HL-60 (cell line): ENCODE results near the gene GNAT1.

ENCODE experiments used
- DNase-seq, 2 experiments: peaks; one replicate each; pipeline ENCODE4 v3.0.0-alpha.2; 2010 to 2020; ENCODE audit warnings: low read depth in 1 of 2, low spot score in 1 of 2
- H3K27ac ChIP-seq: fragments of 250-450 bp; sonication (Bioruptor Pico); replicated peaks from 2 replicates; pipeline ENCODE4 v1.5.1; 2020; ENCODE audit warnings: mild to moderate bottlenecking, moderate library complexity
- H3K27me3 ChIP-seq: fragments of 250-450 bp; sonication (Bioruptor Pico); 2 replicates; pipeline ENCODE4 v1.5.1; 2021; ENCODE audit warnings: mild to moderate bottlenecking, moderate library complexity; ENCODE audit not compliant: insufficient read depth, poor library complexity, severe bottlenecking
- H3K4me3 ChIP-seq: replicated peaks from 2 replicates; pipeline ENCODE4 v1.5.1; 2011; ENCODE audit warnings: mild to moderate bottlenecking, control low read depth, low read length; ENCODE audit not compliant: insufficient read depth
- GABPA ChIP-seq: IDR thresholded peaks from 2 replicates; pipeline ENCODE4 v1.6.1; 2012; ENCODE audit warnings: low read depth
- POLR2AphosphoS5 ChIP-seq: IDR thresholded peaks from 2 replicates; pipeline ENCODE4 v1.6.1; 2012; ENCODE audit warnings: low read depth
- SPI1 ChIP-seq: IDR thresholded peaks from 2 replicates; pipeline ENCODE4 v1.6.1; 2012; ENCODE audit warnings: low read depth, mild to moderate bottlenecking, borderline replicate concordance
- TF ChIP-seq, protein P1 (sequence below): IDR thresholded peaks from one replicate; pipeline ENCODE4 v1.5.1; 2011; ENCODE audit warnings: low read length, control low read depth, inconsistent platforms; ENCODE audit not compliant: insufficient read depth
- TF ChIP-seq, protein P2 (sequence below): IDR thresholded peaks from 2 replicates; pipeline ENCODE4 v1.6.1; 2012; ENCODE audit warnings: low read depth; ENCODE audit not compliant: insufficient replicate concordance

The GNAT1 gene

DNA sequence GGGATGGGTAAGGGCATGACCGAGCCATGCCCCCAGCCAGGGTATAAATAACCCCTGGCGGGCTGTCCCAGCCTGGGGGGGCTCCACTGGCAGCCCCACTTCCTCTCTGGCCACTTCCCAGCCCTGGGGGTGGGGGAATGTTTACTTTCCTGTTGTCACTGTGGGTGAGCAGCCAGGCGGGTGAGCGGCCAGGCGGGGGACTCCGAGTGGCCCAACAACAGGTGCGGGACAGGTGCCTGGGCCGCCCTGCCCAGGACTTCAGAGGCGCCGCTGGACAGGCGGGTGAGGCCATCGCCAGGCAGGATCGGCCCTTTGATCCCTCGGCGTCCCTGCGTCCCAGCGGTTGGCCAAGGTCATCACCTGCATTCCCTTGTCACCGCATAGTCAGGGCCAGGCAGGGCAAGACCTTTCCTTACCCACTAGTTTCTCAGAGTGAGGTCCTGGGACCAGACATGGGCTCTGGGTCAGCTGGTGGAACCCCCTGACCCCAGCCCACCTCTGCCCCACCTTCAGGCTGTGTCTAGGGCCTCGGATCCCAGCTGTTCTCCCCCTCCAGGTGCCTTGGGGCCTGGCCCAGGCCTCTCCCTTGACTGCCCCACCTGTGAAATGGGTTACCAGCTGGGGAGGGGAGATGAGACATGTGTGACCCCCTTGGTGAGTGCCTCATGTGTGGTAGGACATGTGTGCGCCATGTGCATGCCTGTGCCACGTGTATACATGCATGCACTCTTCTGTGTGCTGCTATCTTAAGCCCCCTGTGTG is 19.7 kb upstream of the GNAT1 start:
- no peak for TF ChIP-seq POLR2AphosphoS5
- TF ChIP-seq, protein P1, sequence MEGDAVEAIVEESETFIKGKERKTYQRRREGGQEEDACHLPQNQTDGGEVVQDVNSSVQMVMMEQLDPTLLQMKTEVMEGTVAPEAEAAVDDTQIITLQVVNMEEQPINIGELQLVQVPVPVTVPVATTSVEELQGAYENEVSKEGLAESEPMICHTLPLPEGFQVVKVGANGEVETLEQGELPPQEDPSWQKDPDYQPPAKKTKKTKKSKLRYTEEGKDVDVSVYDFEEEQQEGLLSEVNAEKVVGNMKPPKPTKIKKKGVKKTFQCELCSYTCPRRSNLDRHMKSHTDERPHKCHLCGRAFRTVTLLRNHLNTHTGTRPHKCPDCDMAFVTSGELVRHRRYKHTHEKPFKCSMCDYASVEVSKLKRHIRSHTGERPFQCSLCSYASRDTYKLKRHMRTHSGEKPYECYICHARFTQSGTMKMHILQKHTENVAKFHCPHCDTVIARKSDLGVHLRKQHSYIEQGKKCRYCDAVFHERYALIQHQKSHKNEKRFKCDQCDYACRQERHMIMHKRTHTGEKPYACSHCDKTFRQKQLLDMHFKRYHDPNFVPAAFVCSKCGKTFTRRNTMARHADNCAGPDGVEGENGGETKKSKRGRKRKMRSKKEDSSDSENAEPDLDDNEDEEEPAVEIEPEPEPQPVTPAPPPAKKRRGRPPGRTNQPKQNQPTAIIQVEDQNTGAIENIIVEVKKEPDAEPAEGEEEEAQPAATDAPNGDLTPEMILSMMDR: no peak
- TF ChIP-seq, protein P2, sequence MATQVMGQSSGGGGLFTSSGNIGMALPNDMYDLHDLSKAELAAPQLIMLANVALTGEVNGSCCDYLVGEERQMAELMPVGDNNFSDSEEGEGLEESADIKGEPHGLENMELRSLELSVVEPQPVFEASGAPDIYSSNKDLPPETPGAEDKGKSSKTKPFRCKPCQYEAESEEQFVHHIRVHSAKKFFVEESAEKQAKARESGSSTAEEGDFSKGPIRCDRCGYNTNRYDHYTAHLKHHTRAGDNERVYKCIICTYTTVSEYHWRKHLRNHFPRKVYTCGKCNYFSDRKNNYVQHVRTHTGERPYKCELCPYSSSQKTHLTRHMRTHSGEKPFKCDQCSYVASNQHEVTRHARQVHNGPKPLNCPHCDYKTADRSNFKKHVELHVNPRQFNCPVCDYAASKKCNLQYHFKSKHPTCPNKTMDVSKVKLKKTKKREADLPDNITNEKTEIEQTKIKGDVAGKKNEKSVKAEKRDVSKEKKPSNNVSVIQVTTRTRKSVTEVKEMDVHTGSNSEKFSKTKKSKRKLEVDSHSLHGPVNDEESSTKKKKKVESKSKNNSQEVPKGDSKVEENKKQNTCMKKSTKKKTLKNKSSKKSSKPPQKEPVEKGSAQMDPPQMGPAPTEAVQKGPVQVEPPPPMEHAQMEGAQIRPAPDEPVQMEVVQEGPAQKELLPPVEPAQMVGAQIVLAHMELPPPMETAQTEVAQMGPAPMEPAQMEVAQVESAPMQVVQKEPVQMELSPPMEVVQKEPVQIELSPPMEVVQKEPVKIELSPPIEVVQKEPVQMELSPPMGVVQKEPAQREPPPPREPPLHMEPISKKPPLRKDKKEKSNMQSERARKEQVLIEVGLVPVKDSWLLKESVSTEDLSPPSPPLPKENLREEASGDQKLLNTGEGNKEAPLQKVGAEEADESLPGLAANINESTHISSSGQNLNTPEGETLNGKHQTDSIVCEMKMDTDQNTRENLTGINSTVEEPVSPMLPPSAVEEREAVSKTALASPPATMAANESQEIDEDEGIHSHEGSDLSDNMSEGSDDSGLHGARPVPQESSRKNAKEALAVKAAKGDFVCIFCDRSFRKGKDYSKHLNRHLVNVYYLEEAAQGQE: no peak
- no peak for DNase-seq
- H3K27ac ChIP-seq: no peak overlapping the region

DNA sequence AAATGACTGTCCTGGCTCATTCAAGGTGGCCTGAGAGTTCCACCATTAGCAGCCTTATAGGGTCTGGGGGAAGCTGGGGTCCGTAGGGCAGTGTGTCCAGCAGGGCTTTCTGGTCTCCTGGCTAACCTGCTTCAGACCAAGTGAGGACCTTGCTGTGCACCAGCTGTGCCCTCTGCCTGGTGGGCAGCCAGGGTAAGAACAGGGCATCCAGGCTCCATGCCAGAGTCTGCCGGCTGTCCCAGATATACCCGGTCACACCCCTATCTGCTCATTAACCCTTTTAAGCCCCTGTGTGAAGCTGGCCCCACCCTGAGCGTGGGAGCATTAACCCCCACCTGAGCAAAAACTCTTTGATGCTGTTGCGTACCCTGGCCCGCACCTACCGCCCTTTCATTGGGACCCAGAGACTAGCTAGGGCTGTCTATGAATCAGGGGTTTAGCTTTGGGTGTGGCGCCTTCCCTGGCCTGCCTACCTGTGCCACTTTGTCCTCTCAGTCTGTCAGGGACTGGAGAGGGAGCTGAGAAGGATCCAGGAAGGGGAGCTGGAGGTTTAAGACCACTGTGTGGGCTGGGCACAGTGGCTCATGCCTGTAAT is 18.7 kb upstream of the GNAT1 start:
- Histone ChIP-seq H3K4me3 (no peak overlapping the region), H3K27ac (no peak overlapping the region), H3K27me3 (no peaks in the 10 kb centered on the region)
- no peak for DNase-seq
- TF ChIP-seq, protein P1: no peak
- TF ChIP-seq POLR2AphosphoS5 (no peak), GABPA (no peak)
- TF ChIP-seq, protein P2: no peak

More for the DNA sequence above, 19.7 kb upstream of the GNAT1 start:
- Histone ChIP-seq H3K4me3 (no peak overlapping the region), H3K27me3 (no peaks in the 10 kb centered on the region)

DNA sequence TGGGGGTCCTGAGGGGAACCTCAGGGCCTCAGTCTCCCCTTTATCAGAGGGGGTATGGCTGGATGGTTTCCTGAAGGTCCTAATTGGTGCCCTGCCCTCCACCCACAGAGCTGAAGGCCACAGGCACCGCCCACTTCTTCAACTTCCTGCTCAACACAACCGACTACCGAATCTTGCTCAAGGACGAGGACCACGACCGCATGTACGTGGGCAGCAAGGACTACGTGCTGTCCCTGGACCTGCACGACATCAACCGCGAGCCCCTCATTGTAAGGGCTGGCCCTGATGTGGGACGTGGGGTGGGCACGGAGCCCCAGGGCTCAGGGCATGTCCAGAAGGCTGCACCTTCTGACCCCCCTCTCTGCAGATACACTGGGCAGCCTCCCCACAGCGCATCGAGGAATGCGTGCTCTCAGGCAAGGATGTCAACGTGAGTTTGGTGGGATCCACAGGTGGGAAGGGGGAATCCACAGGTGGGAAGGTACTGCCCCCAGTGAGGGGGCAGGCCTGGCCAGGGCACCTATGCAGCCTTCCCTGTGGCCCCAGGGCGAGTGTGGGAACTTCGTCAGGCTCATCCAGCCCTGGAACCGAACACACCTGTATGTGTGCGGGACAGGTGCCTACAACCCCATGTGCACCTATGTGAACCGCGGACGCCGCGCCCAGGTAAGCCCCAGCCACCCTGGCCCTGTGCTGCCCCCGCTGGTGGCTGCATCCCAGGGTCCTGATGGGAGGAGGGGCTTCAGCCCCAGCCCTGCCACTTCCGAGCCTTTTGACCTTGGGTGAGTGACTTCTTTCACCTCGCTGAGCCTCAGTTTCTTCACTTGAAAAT is 17.5 kb upstream of the GNAT1 start:
- no peak overlapping the region for H3K27ac ChIP-seq
- peak; percentile 40 to 53 for DNase-seq
- H3K27me3 ChIP-seq: no peaks in the 10 kb centered on the region

More for the DNA sequence above, 17.5 kb upstream of the GNAT1 start:
- TF ChIP-seq SPI1: no peak
- TF ChIP-seq POLR2AphosphoS5: no peak
- TF ChIP-seq, protein P1: no peak
- H3K4me3 ChIP-seq: no peak overlapping the region
